ENCODE results near the gene CCDC33.

Gene CCDC33

GRCh38 chr15:74214324-74215021 is 21.7 kb upstream of the CCDC33 start:
- Mint-ChIP-seq H3K4me1 (no peaks in the 10 kb centered on the region), H3K4me3 (no peak overlapping the region), H3K27me3 (peaks cover 24% of the 10 kb centered on the region), H3K36me3 (peaks cover 3% of the 10 kb centered on the region), H3K9me3 (no peaks in the 10 kb centered on the region), H3K27ac (no peak overlapping the region)
- ATAC-seq (ENCODE audit: low read depth) (no peak), DNase-seq (ENCODE audit: low spot score in 2 of 2) (no peak)

GRCh38 chr15:74215958-74216357 is 20.2 kb upstream of the CCDC33 start:
- no peak overlapping the region for H3K27ac Mint-ChIP-seq
- ATAC-seq (ENCODE audit: low read depth), result no peak
- no peak overlapping the region for H3K4me3 Mint-ChIP-seq
- peaks cover 27% of the 10 kb centered on the region for H3K27me3 Mint-ChIP-seq
- peaks cover 3% of the 10 kb centered on the region for H3K36me3 Mint-ChIP-seq
- no peak for DNase-seq (ENCODE audit: low spot score in 2 of 2)
- H3K9me3 Mint-ChIP-seq, result no peaks in the 10 kb centered on the region
- H3K4me1 Mint-ChIP-seq, result no peaks in the 10 kb centered on the region

GRCh38 chr15:74216949-74217348 is 19.2 kb upstream of the CCDC33 start:
- Mint-ChIP-seq H3K27me3 (peaks cover 22% of the 10 kb centered on the region), H3K9me3 (no peaks in the 10 kb centered on the region), H3K36me3 (no peaks in the 10 kb centered on the region), H3K4me1 (no peaks in the 10 kb centered on the region), H3K27ac (no peak overlapping the region), H3K4me3 (no peak overlapping the region)
- ATAC-seq (ENCODE audit: low read depth), result no peak
- no peak for DNase-seq (ENCODE audit: low spot score in 2 of 2)

- Mint-ChIP-seq H3K36me3 (no peaks in the 10 kb centered on the region), H3K9me3 (no peaks in the 10 kb centered on the region), H3K4me3 (no peak overlapping the region), H3K27me3 (peaks cover 26% of the 10 kb centered on the region), H3K27ac (no peak overlapping the region), H3K4me1 (no peaks in the 10 kb centered on the region)
- ATAC-seq (ENCODE audit: low read depth), result no peak
- DNase-seq (ENCODE audit: low spot score in 2 of 2), result no peak
Measured at GRCh38 chr15:74217907-74218885, 17.9 kb upstream of the CCDC33 start.

- no peak for DNase-seq (ENCODE audit: low spot score in 2 of 2)
- no peak for ATAC-seq (ENCODE audit: low read depth)
- H3K4me3 Mint-ChIP-seq, result no peak overlapping the region
- peaks cover 30% of the 10 kb centered on the region for H3K27me3 Mint-ChIP-seq
- H3K36me3 Mint-ChIP-seq, result no peaks in the 10 kb centered on the region
- H3K9me3 Mint-ChIP-seq, result no peaks in the 10 kb centered on the region
- no peak overlapping the region for H3K27ac Mint-ChIP-seq
- no peaks in the 10 kb centered on the region for H3K4me1 Mint-ChIP-seq
Measured at GRCh38 chr15:74220475-74221248, 15.5 kb upstream of the CCDC33 start.

GRCh38 chr15:74221399-74222239 is 14.5 kb upstream of the CCDC33 start:
- Mint-ChIP-seq H3K27ac (no peak overlapping the region), H3K9me3 (no peaks in the 10 kb centered on the region), H3K4me1 (no peaks in the 10 kb centered on the region), H3K4me3 (no peak overlapping the region), H3K36me3 (no peaks in the 10 kb centered on the region), H3K27me3 (peaks cover 33% of the 10 kb centered on the region)
- no peak for DNase-seq (ENCODE audit: low spot score in 2 of 2)
- ATAC-seq (ENCODE audit: low read depth), result no peak

GRCh38 chr15:74222240-74223119 is 13.6 kb upstream of the CCDC33 start:
- ATAC-seq (ENCODE audit: low read depth) (no peak), DNase-seq (ENCODE audit: low spot score in 2 of 2) (no peak)
- H3K4me1 Mint-ChIP-seq, result no peaks in the 10 kb centered on the region
- H3K36me3 Mint-ChIP-seq, result no peaks in the 10 kb centered on the region
- H3K4me3 Mint-ChIP-seq, result no peak overlapping the region
- H3K9me3 Mint-ChIP-seq, result no peaks in the 10 kb centered on the region
- no peak overlapping the region for H3K27ac Mint-ChIP-seq
- H3K27me3 Mint-ChIP-seq, result peaks cover 30% of the 10 kb centered on the region

GRCh38 chr15:74225928-74226327 is 10.2 kb upstream of the CCDC33 start:
- Mint-ChIP-seq H3K4me1 (no peaks in the 10 kb centered on the region), H3K4me3 (no peak overlapping the region), H3K27ac (no peak overlapping the region), H3K9me3 (no peaks in the 10 kb centered on the region), H3K27me3 (peaks cover 33% of the 10 kb centered on the region), H3K36me3 (no peaks in the 10 kb centered on the region)
- no peak for ATAC-seq (ENCODE audit: low read depth)
- no peak for DNase-seq (ENCODE audit: low spot score in 2 of 2)

GRCh38 chr15:74226761-74227540 is 9.2 kb upstream of the CCDC33 start:
- DNase-seq (ENCODE audit: low spot score in 2 of 2) (no peak), ATAC-seq (ENCODE audit: low read depth) (no peak)
- H3K9me3 Mint-ChIP-seq, result no peaks in the 10 kb centered on the region
- no peak overlapping the region for H3K4me3 Mint-ChIP-seq
- H3K36me3 Mint-ChIP-seq, result no peaks in the 10 kb centered on the region
- no peaks in the 10 kb centered on the region for H3K4me1 Mint-ChIP-seq
- peaks cover 33% of the 10 kb centered on the region for H3K27me3 Mint-ChIP-seq
- no peak overlapping the region for H3K27ac Mint-ChIP-seq

GRCh38 chr15:74227968-74228722 is 8.0 kb upstream of the CCDC33 start:
- DNase-seq (ENCODE audit: low spot score in 2 of 2) (no peak), ATAC-seq (ENCODE audit: low read depth) (no peak)
- Mint-ChIP-seq H3K27me3 (peaks cover 32% of the 10 kb centered on the region), H3K4me1 (no peaks in the 10 kb centered on the region), H3K36me3 (no peaks in the 10 kb centered on the region), H3K27ac (no peak overlapping the region), H3K4me3 (no peak overlapping the region), H3K9me3 (no peaks in the 10 kb centered on the region)

GRCh38 chr15:74228723-74229081 is 7.4 kb upstream of the CCDC33 start:
- Mint-ChIP-seq H3K36me3 (no peaks in the 10 kb centered on the region), H3K9me3 (no peaks in the 10 kb centered on the region), H3K4me3 (no peak overlapping the region), H3K4me1 (no peaks in the 10 kb centered on the region), H3K27me3 (peaks cover 30% of the 10 kb centered on the region), H3K27ac (no peak overlapping the region)
- DNase-seq (ENCODE audit: low spot score in 2 of 2) (no peak), ATAC-seq (ENCODE audit: low read depth) (no peak)

- no peaks in the 10 kb centered on the region for H3K9me3 Mint-ChIP-seq
- H3K4me1 Mint-ChIP-seq, result no peaks in the 10 kb centered on the region
- H3K27me3 Mint-ChIP-seq, result peaks cover 24% of the 10 kb centered on the region
- H3K36me3 Mint-ChIP-seq, result no peaks in the 10 kb centered on the region
- no peak overlapping the region for H3K4me3 Mint-ChIP-seq
- H3K27ac Mint-ChIP-seq, result no peak overlapping the region
- DNase-seq (ENCODE audit: low spot score in 2 of 2), result no peak
- ATAC-seq (ENCODE audit: low read depth), result no peak
Measured at GRCh38 chr15:74229686-74230085, 6.4 kb upstream of the CCDC33 start.

Measured in memory B cell (primary cell).